Brain microvascular endothelial cell (primary cell): ENCODE results near the gene WFDC8.

ENCODE experiments used
- DNase-seq: peaks from one replicate; pipeline ENCODE4 v3.0.0-alpha.2; 2020
- H3K27ac ChIP-seq: fragments of 250-450 bp; sonication (Bioruptor Pico); 2 replicates; pipeline ENCODE4 v1.5.1; 2020; ENCODE audit warnings: mild to moderate bottlenecking, moderate library complexity
- H3K27me3 ChIP-seq: fragments of 250-450 bp; sonication (Bioruptor Pico); replicated peaks from 2 replicates; pipeline ENCODE4 v1.5.1; 2020; ENCODE audit warnings: mild to moderate bottlenecking
- H3K36me3 ChIP-seq: fragments of 250-450 bp; sonication (Bioruptor Pico); replicated peaks from 2 replicates; pipeline ENCODE4 v1.5.1; 2020; ENCODE audit warnings: mild to moderate bottlenecking
- H3K4me3 ChIP-seq: 2 replicates; pipeline ENCODE4 v1.5.1; 2011; ENCODE audit warnings: low read depth, mild to moderate bottlenecking, control low read depth, low read length, moderate library complexity
- CTCF ChIP-seq: IDR thresholded peaks from 2 replicates; pipeline ENCODE4 v1.5.1; 2011; ENCODE audit warnings: low read depth, mild to moderate bottlenecking, moderate library complexity, low read length, control low read depth, inconsistent platforms; ENCODE audit errors: missing control alignments
- in situ Hi-C: cut with HindIII; loops from 2 replicates; pipeline ENCODE4 v1.10.0; 2017; ENCODE audit warnings: low sequenced_read_pairs, low pct_ligation_motif_present

WFDC8 gene

DNA sequence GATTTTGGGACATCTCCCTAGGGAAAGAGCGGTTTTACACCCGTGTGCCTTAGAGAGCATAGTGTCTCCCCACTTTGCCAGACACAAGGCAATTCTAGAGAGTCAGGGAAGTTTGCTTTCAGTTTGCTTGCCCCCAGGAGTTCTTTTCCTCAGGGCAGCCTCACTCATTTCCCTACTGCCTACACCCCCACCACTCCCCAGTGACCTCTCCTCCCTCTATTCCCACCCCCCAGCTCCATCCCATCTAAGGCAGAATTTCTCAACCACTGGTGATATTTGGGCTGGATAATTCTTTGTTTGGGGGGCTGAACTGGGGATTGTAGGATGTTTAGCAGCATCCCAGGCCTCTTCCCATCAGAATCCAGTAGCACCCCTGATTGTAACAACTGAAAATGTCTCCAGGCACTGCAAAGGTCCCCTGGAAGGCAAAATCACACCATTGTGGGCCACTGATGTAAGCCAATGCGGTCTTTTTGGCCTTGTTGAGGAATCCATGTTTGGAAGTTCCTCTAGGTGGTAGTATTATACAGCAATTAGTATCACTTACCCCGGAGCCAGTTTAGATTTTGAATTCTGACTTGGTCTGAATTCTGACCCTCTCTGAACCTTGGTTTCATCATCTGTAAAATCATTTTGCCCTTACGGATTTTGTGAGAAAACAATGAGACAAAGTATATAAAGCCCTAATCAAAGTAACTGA is 33.2 kb downstream of the WFDC8 start:
- Histone ChIP-seq H3K27me3 (no peaks in the 10 kb centered on the region), H3K4me3 (no peak overlapping the region), H3K27ac (no peak overlapping the region), H3K36me3 (no peaks in the 10 kb centered on the region)
- TF ChIP-seq CTCF, result peak; percentile 50
- in situ Hi-C loops, result no loop called here
- DNase-seq, result peak; percentile 0

DNA sequence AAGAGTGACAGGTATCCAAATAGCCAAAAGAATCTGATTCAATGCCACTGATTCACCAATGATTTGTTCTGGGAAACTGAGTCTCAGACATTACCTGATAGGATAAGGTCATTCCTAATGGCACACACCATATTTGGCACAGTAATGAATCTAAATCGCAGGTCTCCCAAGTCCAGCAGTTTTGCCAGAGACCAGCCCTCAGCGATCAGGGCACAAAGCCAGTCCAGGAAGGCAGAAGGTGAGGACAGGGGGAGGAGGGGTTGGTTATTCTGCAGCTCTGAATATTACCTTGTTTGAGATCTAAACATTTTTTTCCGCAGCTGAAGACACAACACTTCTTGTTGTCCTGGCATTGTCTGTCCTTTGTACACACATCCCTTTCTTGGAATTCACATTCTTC is 33.7 kb downstream of the WFDC8 start:
- Histone ChIP-seq H3K27ac (no peak overlapping the region), H3K27me3 (no peaks in the 10 kb centered on the region), H3K4me3 (no peak overlapping the region), H3K36me3 (no peaks in the 10 kb centered on the region)
- no peak for DNase-seq
- in situ Hi-C loops, result no loop called here
- TF ChIP-seq CTCF, result no peak

- no peak for TF ChIP-seq CTCF
- no peak within 1 kb of the TSS for H3K4me3 ChIP-seq
- H3K27ac ChIP-seq, result no peak within 1 kb of the TSS
- no peaks in the 10 kb centered on the region for H3K36me3 ChIP-seq
- DNase-seq, result no peak
- no peaks in the 10 kb centered on the region for H3K27me3 ChIP-seq
- in situ Hi-C loops, result no loop called here
Observed at GRCh38 chr20:45539382-45539781, 39.7 kb downstream of the WFDC8 start, which contains the start of gene WFDC6. Gene WFDC6 (minus strand): TSS chr20:45539482. CDS start chr20:45539407, 75 bp downstream.

DNA sequence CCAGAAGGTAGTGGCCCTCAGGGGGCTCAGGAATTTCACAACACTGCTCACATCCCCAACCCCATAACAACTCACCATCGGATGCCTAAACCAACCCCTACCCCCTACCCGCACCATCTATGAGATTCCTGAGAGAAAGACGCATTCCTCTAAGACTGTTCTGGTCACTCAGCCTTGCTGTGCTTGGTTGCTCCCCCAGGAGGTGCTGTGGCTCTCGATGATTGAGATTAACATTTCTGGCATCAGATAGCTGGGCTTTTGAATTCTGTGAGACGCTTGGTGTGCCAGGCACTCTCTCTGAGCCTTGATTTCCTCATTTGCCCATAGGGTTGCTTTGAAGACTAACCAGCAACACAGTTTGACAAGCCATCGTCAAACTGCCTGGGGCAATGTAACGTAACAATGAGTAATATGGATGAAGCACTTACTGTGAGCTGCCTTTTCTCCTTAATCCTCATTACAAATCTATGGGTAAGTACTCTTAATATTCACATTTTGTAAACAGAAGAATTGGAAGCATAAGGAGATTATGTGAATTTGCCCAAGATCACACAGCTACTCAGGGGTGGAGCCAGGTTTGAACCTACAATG is 40.8 kb downstream of the WFDC8 start:
- TF ChIP-seq CTCF, result no peak
- Histone ChIP-seq H3K4me3 (no peak overlapping the region), H3K27me3 (no peaks in the 10 kb centered on the region), H3K36me3 (no peaks in the 10 kb centered on the region), H3K27ac (no peak overlapping the region)
- no peak for DNase-seq
- in situ Hi-C loops, result no loop called here

DNA sequence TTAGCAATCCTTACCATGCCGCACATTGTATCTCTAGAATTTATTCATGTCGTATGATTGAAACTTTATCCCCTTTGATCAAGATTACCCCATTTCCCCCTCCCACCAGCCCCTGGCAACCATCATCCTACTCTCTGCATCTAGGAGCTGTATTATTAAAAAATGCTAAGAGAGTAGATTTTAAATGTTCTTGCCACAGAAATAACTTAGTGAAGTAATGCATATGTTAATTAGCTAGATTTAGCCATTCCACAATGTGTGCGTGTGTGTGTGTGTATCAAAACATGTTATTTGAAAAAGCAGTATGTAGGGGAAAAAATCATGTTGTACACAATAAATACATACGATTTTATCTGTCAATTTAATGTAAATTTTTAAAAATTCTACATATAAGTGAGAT is 51.8 kb downstream of the WFDC8 start:
- H3K4me3 ChIP-seq, result no peak overlapping the region
- in situ Hi-C loops, result no loop called here
- no peaks in the 10 kb centered on the region for H3K27me3 ChIP-seq
- H3K36me3 ChIP-seq, result no peaks in the 10 kb centered on the region
- H3K27ac ChIP-seq, result no peak overlapping the region
- TF ChIP-seq CTCF, result no peak
- no peak for DNase-seq
